Stimulated activated CD8-positive, alpha-beta memory T cell treated with anti-CD3 and anti-CD28 coated beads, Interleukin-15, amount 100 ng/mL, for 1 hour (primary cell): ENCODE measurements around the gene LRRC4B.
A peak's percentile ranks its signal among the peaks of the same experiment; 100 is the strongest.
"Not testable (repeated sequence)": the region's sequence is repeated elsewhere in the genome, so short reads cannot be mapped to it uniquely, and the experiment has no call there.

Source experiments
- DNase-seq: peaks from one replicate; pipeline ENCODE4 v3.0.0-alpha.2; 2020; ENCODE audit warnings: low read depth

The LRRC4B gene

GRCh38 chr19:50553134-50553703 is 15.0 kb downstream of the LRRC4B start:
- no peak for DNase-seq

- DNase-seq = no peak
Observed at GRCh38 chr19:50552540-50552939, 15.7 kb downstream of the LRRC4B start.

- no peak for DNase-seq
Observed at GRCh38 chr19:50551715-50552187, 16.5 kb downstream of the LRRC4B start.

- DNase-seq = no peak
Observed at GRCh38 chr19:50551034-50551714, 17.1 kb downstream of the LRRC4B start.

GRCh38 chr19:50550594-50550966 is 17.7 kb downstream of the LRRC4B start:
- DNase-seq = no peak

- no peak for DNase-seq
Observed at GRCh38 chr19:50549927-50550593, 18.2 kb downstream of the LRRC4B start.

GRCh38 chr19:50549059-50549926 is 18.9 kb downstream of the LRRC4B start:
- no peak for DNase-seq

- no peak for DNase-seq
Observed at GRCh38 chr19:50548191-50549058, 19.8 kb downstream of the LRRC4B start.

- no peak for DNase-seq
Observed at GRCh38 chr19:50547385-50548190, 20.6 kb downstream of the LRRC4B start.

GRCh38 chr19:50546527-50547221 is 21.6 kb downstream of the LRRC4B start:
- DNase-seq = no peak

GRCh38 chr19:50542943-50543342 is 25.3 kb downstream of the LRRC4B start:
- DNase-seq = no peak

- DNase-seq = peak; percentile 30
Observed at GRCh38 chr19:50537769-50538230, 30.4 kb downstream of the LRRC4B start.

- DNase-seq = no peak
Observed at GRCh38 chr19:50537306-50537685, 30.9 kb downstream of the LRRC4B start.

- no peak for DNase-seq
Observed at GRCh38 chr19:50536662-50537305, 31.5 kb downstream of the LRRC4B start.

- no peak for DNase-seq
Observed at GRCh38 chr19:50535672-50536187, 32.5 kb downstream of the LRRC4B start.

GRCh38 chr19:50534478-50534877 is 33.8 kb downstream of the LRRC4B start:
- no peak for DNase-seq

- no peak for DNase-seq
Observed at GRCh38 chr19:50532952-50533351, 35.3 kb downstream of the LRRC4B start.

- no peak for DNase-seq
Observed at GRCh38 chr19:50531171-50531612, 37.0 kb downstream of the LRRC4B start.

- not testable (repeated sequence) for DNase-seq
Observed at GRCh38 chr19:50528052-50528451, 40.2 kb downstream of the LRRC4B start.
